Transverse colon (tissue), 4 donors: Measurements from ENCODE around the gene JPH2. TPM values are rescaled to one million over a fixed set of nuclear protein-coding genes. Genes with fewer than 3 reads are reported as not detected.

Source experiments
- DNase-seq: peaks from one replicate; pipeline ENCODE4 v3.0.0-alpha.2; 2019
- H3K27ac ChIP-seq, 4 donors: fragments of 200-600 bp; sonication (generic); 2 replicates each; pipeline ENCODE4 v1.5.1; 2016 to 2018; ENCODE audit warnings: inconsistent platforms in 4 of 4
- H3K27me3 ChIP-seq: fragments of 200-600 bp; sonication (generic); 2 replicates; pipeline ENCODE4 v1.5.1; 2017; ENCODE audit warnings: inconsistent platforms
- H3K36me3 ChIP-seq, 4 donors: fragments of 200-600 bp; sonication (generic); 2 replicates each; pipeline ENCODE4 v1.5.1; 2017 to 2019; ENCODE audit warnings: inconsistent platforms in 4 of 4
- H3K4me1 ChIP-seq, 4 donors: fragments of 200-600 bp; sonication (generic); 2 replicates each; pipeline ENCODE4 v1.5.1; 2017 to 2020; ENCODE audit warnings: inconsistent platforms in 4 of 4
- H3K4me3 ChIP-seq, 4 donors: fragments of 200-600 bp; sonication (generic); 1 replicate in 1 of 4; 2 replicates in 3 of 4; pipeline versions ENCODE4 v1.5.1 to v1.6.1; 2017 to 2019; ENCODE audit warnings: inconsistent platforms in 4 of 4
- H3K9me3 ChIP-seq, 2 donors: fragments of 200-600 bp; sonication (generic); 2 replicates each; pipeline ENCODE4 v1.5.1; 2017 to 2019; ENCODE audit warnings: inconsistent platforms in 2 of 2
- EP300 ChIP-seq: sonication (generic); formaldehyde crosslinking; IDR thresholded peaks from one replicate; pipeline ENCODE4 v1.6.1; 2017; ENCODE audit warnings: antibody characterized with exemption, low read depth
- POLR2A ChIP-seq: fragments of 450-650 bp; IDR thresholded peaks from one replicate; pipeline ENCODE4 v1.6.1; 2016; ENCODE audit warnings: antibody characterized with exemption, mild to moderate bottlenecking, moderate library complexity
- POLR2AphosphoS5 ChIP-seq, 3 donors: sonication (generic); formaldehyde crosslinking; IDR thresholded peaks; one replicate each; pipeline ENCODE4 v1.6.1; 2016; ENCODE audit warnings: antibody characterized with exemption in 3 of 3
- WGBS, 2 donors: methylation state at CpG; one replicate each; pipeline ENCODE4 v1.1.5; 2018; ENCODE audit warnings: low coverage in 1 of 2; 5-methylcytosine and 5-hydroxymethylcytosine counted together
- in situ Hi-C, 4 donors: fragments of 200-750 bp; cut with MboI; loops; one replicate each; pipeline versions ENCODE4 v1.15.0 to v1.15.1; 2017; ENCODE audit warnings: low sequenced_read_pairs in 3 of 4, low pct_ligation_motif_present in 1 of 4, low pct_unique_long_range_greater_than_20kb in 1 of 4
- intact Hi-C: fragments of 100-400 bp; cut with DNase I; formaldehyde crosslinking; loops from one replicate; pipeline ENCODE4 v1.15.1; 2023; ENCODE audit warnings: low total_unique reads
- total RNA-seq, 4 donors: library from RNA; depleted of rRNA; stranded (reverse); fragments of >200 nt; gene quantifications; one replicate each; pipeline ENCODE4 v1.1.0, GENCODE V29; 2016
- TF ChIP-seq, protein P1 (sequence below), 5 experiments: fragments of 200-600 bp in 3 of 5; fragments of 450-650 bp in 2 of 5; sonication (generic) in 3 of 5; IDR thresholded peaks; 1 replicate in 2 of 5; 2 replicates in 3 of 5; pipeline ENCODE4 v1.5.1; 2016 to 2017; ENCODE audit warnings: antibody characterized with exemption in 5 of 5, inconsistent platforms in 3 of 5, mild to moderate bottlenecking in 2 of 5, moderate library complexity in 1 of 5

The JPH2 gene
- total RNA-seq, 4 donors from 2014 or later, result 9.8 to 216 (median 18.3) TPM

DNA sequence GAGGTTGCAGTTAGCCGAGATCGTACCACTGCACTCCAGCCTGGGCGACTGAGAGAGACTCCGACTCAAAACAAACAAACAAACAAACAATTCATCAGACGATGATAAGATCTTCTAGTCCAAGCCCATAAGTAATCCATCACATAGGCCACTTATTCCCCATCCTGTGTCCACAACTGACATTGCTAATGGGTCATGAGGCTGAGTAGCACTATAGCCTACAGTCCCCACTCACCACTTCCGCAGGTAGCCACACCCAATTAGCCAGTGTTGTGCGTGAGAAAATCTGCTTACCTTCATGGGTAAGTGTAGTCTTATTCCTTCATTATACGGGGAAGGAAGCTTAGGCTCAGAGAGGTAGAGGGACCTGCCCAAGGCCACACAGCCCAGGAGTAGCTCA lies 13.1 kb downstream of the JPH2 start:
- Histone ChIP-seq H3K27ac (peak overlapping the region in 3 of 4 donors; percentile 64 to 91 (median 85)), H3K27me3 (peaks cover 11% of the 10 kb centered on the region), H3K9me3 (no peaks in the 10 kb centered on the region), H3K4me1 (peaks cover 5 to 16% (median 15%) of the 10 kb centered on the region in 4 donors), H3K4me3 (no peak overlapping the region), H3K36me3 (no peaks in the 10 kb centered on the region)
- in situ Hi-C loops, result no loop called here
- 61 to 65% methylated on average over 7 to 8 of the region's 8 CpGs for WGBS, 2 donors
- intact Hi-C loops, result no loop called here
- no peak for TF ChIP-seq POLR2A
- TF ChIP-seq EP300, result no peak
- TF ChIP-seq, protein P1, sequence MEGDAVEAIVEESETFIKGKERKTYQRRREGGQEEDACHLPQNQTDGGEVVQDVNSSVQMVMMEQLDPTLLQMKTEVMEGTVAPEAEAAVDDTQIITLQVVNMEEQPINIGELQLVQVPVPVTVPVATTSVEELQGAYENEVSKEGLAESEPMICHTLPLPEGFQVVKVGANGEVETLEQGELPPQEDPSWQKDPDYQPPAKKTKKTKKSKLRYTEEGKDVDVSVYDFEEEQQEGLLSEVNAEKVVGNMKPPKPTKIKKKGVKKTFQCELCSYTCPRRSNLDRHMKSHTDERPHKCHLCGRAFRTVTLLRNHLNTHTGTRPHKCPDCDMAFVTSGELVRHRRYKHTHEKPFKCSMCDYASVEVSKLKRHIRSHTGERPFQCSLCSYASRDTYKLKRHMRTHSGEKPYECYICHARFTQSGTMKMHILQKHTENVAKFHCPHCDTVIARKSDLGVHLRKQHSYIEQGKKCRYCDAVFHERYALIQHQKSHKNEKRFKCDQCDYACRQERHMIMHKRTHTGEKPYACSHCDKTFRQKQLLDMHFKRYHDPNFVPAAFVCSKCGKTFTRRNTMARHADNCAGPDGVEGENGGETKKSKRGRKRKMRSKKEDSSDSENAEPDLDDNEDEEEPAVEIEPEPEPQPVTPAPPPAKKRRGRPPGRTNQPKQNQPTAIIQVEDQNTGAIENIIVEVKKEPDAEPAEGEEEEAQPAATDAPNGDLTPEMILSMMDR (IDR thresholded peaks at IDR 0.05), result no peak
- TF ChIP-seq POLR2AphosphoS5 (IDR thresholded peaks at IDR 0.05), result no peak
- DNase-seq, result no peak

DNA sequence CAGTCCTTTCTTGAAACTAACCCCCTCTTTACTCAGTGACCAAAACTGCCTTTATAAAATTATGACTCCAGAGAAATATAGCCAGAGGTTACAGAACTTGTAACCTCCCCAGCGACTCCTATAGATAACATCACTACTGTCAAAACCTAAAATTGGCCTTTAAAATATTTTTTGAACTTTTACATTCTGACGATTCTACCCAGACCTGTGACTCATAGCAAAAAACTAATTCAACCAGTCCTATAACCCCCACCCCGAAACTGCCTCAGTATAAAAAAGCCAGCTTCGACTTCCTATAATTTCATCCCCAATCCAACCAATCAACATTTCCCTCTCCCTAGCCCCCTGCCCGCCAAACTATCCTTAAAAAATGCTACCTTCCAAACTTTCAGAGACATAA lies 13.9 kb downstream of the JPH2 start:
- no peaks in the 10 kb centered on the region for H3K36me3 ChIP-seq
- peak overlapping the region in 3 of 4 donors; percentile 64 to 91 (median 85) for H3K27ac ChIP-seq
- TF ChIP-seq EP300 (no peak), POLR2A (no peak), POLR2AphosphoS5 (IDR thresholded peaks at IDR 0.05) (no peak)
- TF ChIP-seq, protein P1 (IDR thresholded peaks at IDR 0.05), result no peak
- no peak for DNase-seq
- WGBS, 2 donors, result 60 to 61% methylated on average over 5 of the region's 5 CpGs
- H3K9me3 ChIP-seq, result no peaks in the 10 kb centered on the region
- intact Hi-C loops, result no loop called here
- H3K4me3 ChIP-seq, result no peak overlapping the region
- peaks cover 11% of the 10 kb centered on the region for H3K27me3 ChIP-seq
- in situ Hi-C loops, result no loop called here
- H3K4me1 ChIP-seq, result peaks cover 5 to 16% (median 15%) of the 10 kb centered on the region in 4 donors

DNA sequence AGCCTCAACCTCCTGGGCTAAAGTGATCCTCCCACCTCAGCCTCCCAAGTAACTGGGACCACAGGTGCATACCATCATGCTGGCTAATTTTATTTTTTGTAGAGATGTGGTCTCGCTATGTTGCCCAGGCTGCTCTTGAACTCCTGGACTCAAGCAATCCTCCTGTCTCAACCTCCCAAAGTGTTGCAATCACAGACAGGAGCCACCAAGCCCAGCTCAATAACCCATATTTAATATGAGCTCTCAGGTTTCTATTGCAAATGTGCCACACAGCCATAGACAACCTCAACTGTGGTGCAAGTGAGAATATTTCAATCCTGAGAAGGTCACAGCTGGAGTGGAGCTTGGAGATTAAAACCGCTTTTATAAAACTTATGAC lies 14.4 kb downstream of the JPH2 start:
- 81 to 100% methylated on average over 1 to 2 of the region's 2 CpGs for WGBS, 2 donors
- Histone ChIP-seq H3K4me1 (peaks cover 2 to 13% (median 11%) of the 10 kb centered on the region in 4 donors), H3K27ac (peak overlapping the region in 3 of 4 donors; percentile 23 to 91 (median 85)), H3K36me3 (no peaks in the 10 kb centered on the region), H3K27me3 (peaks cover 14% of the 10 kb centered on the region), H3K4me3 (no peak overlapping the region), H3K9me3 (no peaks in the 10 kb centered on the region)
- no peak for DNase-seq
- in situ Hi-C loops, result no loop called here
- TF ChIP-seq, protein P1 (IDR thresholded peaks at IDR 0.05), result no peak
- TF ChIP-seq EP300, result no peak
- no peak for TF ChIP-seq POLR2A
- TF ChIP-seq POLR2AphosphoS5 (IDR thresholded peaks at IDR 0.05), result no peak
- intact Hi-C loops, result no loop called here

DNA sequence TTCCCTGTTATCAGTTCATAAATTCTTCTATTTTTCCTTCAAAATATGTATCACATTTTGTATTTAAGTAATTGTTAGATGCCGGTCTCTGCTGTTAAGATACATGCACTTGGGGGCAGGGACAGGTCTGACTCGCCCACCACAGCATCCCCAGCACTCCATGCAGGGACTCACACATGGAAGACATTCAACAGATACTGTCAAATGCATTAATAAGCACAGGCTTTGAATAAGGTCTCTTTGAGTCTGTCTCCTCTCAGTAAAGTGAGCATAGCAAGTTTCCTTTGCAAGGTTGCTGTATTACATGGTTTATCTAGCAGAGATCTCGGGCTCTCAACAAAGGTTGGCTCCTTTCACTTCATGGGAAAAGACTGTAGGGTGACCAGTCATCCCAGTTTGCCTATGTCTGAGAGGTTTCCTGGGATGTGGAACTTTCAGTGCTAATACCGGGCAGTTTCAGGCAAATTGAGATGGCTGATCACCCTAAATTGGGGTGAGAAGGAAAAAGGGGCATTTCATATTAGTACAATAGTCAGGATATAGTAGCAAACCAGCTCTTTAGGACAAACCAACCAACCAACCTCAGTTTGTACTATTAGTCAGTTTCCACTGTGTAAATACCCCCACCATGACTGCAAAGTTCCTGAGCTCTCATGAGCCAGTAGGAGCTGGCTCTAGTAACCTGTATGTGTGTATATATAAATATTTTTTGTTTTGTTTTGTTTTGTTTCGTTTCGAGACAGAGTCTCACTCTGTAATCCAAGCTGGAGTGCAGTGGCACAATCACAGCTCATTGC lies 15.0 kb downstream of the JPH2 start:
- intact Hi-C loops (no loop called here), in situ Hi-C loops (no loop called here)
- no peak for DNase-seq
- H3K27ac ChIP-seq, result peak overlapping the region in 3 of 4 donors; percentile 23 to 91 (median 85)
- no peaks in the 10 kb centered on the region for H3K36me3 ChIP-seq
- WGBS, 2 donors, result 63 to 76% methylated on average over 4 to 6 of the region's 6 CpGs
- H3K4me1 ChIP-seq, result peaks cover 0 to 7% (median 5%) of the 10 kb centered on the region in 4 donors
- no peak overlapping the region for H3K4me3 ChIP-seq
- no peak for TF ChIP-seq EP300
- no peak for TF ChIP-seq POLR2A
- no peak for TF ChIP-seq POLR2AphosphoS5 (IDR thresholded peaks at IDR 0.05)
- TF ChIP-seq, protein P1 (IDR thresholded peaks at IDR 0.05), result no peak
- H3K27me3 ChIP-seq, result peaks cover 14% of the 10 kb centered on the region
- no peaks in the 10 kb centered on the region for H3K9me3 ChIP-seq
